ENCODE results near the gene TMEM243.

- TF ChIP-seq POLR2A (IDR thresholded peaks at IDR 0.05), result no peak
- TF ChIP-seq, protein P1, sequence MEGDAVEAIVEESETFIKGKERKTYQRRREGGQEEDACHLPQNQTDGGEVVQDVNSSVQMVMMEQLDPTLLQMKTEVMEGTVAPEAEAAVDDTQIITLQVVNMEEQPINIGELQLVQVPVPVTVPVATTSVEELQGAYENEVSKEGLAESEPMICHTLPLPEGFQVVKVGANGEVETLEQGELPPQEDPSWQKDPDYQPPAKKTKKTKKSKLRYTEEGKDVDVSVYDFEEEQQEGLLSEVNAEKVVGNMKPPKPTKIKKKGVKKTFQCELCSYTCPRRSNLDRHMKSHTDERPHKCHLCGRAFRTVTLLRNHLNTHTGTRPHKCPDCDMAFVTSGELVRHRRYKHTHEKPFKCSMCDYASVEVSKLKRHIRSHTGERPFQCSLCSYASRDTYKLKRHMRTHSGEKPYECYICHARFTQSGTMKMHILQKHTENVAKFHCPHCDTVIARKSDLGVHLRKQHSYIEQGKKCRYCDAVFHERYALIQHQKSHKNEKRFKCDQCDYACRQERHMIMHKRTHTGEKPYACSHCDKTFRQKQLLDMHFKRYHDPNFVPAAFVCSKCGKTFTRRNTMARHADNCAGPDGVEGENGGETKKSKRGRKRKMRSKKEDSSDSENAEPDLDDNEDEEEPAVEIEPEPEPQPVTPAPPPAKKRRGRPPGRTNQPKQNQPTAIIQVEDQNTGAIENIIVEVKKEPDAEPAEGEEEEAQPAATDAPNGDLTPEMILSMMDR (IDR thresholded peaks at IDR 0.05), result no peak
These were observed 72.0 kb downstream of the TMEM243 start for GRCh38 chr7:87147500-87147899.
